DMS79 treated with DMSO at 0.1 percent for 48 hours (cell line): ENCODE measurements around the gene GPC2.
"Not testable (repeated sequence)": the region's sequence is repeated elsewhere in the genome, so short reads cannot be mapped to it uniquely, and the experiment has no call there.

Source experiments
- DNase-seq: peaks from one replicate; lab custom pipeline; 2025; lab: John Stamatoyannopoulos, UW

The GPC2 gene

GRCh38 chr7:100152404-100152803 is 24.8 kb downstream of the GPC2 start:
- no peak for DNase-seq

GRCh38 chr7:100148559-100149328 is 28.4 kb downstream of the GPC2 start, which contains the start of gene LAMTOR4:
Gene LAMTOR4, plus strand, starts transcription at chr7:100148918. Its CDS starts 55 bp downstream, at chr7:100148973.
- DNase-seq, result peak; percentile 99

- DNase-seq, result no peak
Observed at GRCh38 chr7:100148225-100148558, 29.0 kb downstream of the GPC2 start.

DNA sequence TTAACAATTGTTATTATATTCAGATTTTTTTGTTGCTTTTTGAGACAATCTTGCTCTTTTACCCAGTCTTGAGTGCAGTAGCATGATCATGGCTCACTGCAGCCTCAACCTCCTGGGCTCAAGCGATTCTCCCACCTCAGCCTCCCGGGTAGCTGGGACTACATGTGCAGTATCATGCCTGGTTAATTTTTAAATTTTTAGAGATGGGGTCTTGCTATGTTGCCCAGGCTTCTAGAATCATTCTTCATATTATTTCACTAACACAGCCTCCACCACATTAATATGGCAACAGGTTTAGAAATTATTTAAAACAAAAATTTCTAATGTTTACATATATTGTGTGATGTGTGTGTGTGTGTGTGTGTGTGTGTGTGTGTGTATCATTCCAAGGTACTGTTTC is 29.9 kb downstream of the GPC2 start:
- DNase-seq, result no peak

GRCh38 chr7:100146350-100146749 is 30.8 kb downstream of the GPC2 start:
- not testable (repeated sequence) for DNase-seq

- no peak for DNase-seq
Observed at GRCh38 chr7:100142461-100142860, 34.7 kb downstream of the GPC2 start.

DNA sequence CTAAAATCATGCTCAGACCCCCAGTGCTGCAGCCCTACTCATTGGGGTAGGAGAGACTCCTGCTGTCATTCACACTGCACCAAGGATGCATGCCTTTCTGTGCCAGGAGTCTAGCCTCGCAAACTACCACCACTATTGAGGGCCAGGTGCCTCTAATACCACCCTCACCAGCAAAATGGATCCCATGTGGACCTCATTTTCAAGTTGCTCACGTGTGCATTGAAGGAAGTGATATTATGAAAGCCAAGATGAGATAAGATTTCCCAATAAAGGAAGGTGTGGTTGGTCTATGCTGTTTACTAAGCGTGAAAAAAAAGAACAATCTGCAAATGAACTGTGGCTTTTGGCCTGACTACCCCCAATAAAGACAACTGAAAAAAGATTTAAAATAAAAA is 35.6 kb downstream of the GPC2 start:
- DNase-seq, result no peak

- DNase-seq, result no peak
Observed at GRCh38 chr7:100137851-100138760, 39.1 kb downstream of the GPC2 start.

GRCh38 chr7:100132697-100133151 is 44.5 kb downstream of the GPC2 start:
- peak; percentile 11 for DNase-seq

DNA sequence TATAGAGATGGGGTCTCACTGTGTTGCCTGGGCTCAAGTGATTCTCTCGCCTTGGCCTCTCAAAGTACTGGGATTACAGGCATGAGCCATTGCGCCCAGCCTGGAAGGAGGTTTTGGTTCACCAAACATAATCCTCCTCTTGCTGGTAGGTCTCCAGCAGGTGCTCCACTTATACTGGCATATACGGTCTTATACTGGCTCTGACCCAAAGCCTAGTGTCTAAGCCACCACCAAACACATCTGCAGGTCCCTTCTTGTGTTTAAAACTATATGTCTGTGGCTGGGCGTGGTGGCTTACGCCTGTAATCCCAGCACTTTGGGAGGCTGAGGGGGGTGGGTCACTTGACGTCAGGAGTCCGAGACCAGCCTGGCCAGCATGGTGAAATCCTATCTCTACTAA is 45.1 kb downstream of the GPC2 start:
- no peak for DNase-seq

GRCh38 chr7:100130608-100131453 is 46.4 kb downstream of the GPC2 start:
- peak; percentile 60 for DNase-seq

DNA sequence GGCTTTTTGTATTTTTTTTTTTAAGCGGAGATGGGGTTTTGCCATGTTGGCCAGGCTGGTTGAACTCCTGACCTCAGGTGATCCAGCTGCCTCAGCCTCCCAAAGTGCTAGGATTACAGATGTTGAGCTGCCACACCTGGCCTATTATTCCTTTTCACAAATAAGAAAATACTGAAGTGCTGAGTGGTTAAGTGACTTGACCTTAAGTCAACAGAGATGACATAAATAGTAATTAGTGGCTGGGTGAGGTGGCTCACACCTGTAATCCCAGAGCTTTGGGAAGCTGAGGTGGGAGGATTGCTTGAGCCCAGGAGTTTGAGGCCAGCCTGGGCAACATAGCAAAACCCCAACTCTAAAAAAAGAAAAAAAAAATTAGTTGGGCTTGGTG is 47.0 kb downstream of the GPC2 start:
- not testable (repeated sequence) for DNase-seq

GRCh38 chr7:100128637-100128963 is 48.6 kb downstream of the GPC2 start:
- no peak for DNase-seq

- DNase-seq, result peak; percentile 62
Observed at GRCh38 chr7:100127866-100128636, 49.1 kb downstream of the GPC2 start.

DNA sequence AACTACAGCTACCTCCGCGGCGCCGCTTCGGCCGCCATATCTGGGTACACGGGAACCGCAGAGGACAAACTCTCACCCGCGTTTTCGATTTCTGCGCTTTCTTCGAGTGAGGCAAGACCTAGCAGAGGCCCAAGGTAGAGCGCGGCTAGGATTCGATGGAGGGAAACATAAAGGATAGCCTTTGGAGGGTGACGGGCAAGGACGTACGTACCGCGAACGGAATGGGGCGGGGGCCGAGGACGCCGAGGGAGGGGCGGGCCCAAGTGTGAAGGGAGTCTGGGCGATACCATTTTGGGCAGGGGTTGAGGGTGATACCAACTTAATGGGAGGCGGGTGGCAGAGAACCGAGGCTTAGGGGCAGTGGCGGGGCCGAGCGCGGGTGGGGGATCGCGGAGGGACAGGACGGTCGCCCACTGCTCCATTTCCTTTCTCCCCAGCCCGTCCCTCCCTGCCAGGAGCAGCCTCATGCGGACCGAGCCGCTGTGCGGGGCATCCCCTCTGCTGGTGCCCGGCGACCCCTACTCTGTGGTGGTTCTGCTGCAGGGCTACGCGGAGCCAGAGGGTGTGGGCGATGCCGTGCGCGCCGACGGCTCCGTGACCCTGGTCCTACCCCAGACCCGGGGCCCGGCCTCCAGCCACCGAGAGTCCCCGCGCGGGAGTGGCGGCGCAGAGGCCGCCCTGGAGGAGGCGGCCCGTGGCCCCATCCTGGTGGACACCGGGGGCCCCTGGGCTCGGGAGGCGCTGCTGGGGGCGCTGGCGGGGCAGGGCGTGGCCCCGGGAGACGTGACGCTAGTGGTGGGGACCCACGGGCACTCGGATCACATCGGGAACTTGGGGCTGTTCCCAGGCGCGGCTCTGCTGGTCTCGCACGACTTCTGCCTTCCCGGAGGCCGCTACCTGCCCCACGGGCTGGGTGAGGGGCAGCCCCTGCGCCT is 50.0 kb downstream of the GPC2 start, which contains the start of gene MBLAC1:
Gene MBLAC1 (plus strand): TSS at position 37 of the 935 bp plus-strand sequence. CDS start 429 bp downstream, at position 466.
- peak; percentile 93 for DNase-seq

- no peak for DNase-seq
Observed at GRCh38 chr7:100126239-100126930, 50.8 kb downstream of the GPC2 start.

- DNase-seq, result no peak
Observed at GRCh38 chr7:100124301-100125230, 52.6 kb downstream of the GPC2 start.

- no peak for DNase-seq
Observed at GRCh38 chr7:100122568-100122967, 54.6 kb downstream of the GPC2 start.
